Mucosa of rectum (tissue), 2 donors: Measurements from ENCODE around the gene CHMP5.

Experiments
- H3K27ac ChIP-seq, 2 donors: one replicate each; pipeline ENCODE4 v1.7.0; 2013; ENCODE audit warnings: inconsistent platforms in 2 of 2, low read depth in 2 of 2, low read length in 2 of 2
- H3K27me3 ChIP-seq, 2 donors: one replicate each; pipeline ENCODE4 v1.7.0; 2013; ENCODE audit warnings: low read length in 2 of 2; ENCODE audit not compliant: control insufficient read depth in 2 of 2, insufficient read depth in 2 of 2
- H3K36me3 ChIP-seq, 2 donors: one replicate each; pipeline ENCODE4 v1.7.0; 2013; ENCODE audit warnings: low read length in 2 of 2; ENCODE audit not compliant: control insufficient read depth in 2 of 2, insufficient read depth in 2 of 2
- H3K4me1 ChIP-seq, 2 donors: one replicate each; pipeline ENCODE4 v1.7.0; 2013; ENCODE audit warnings: low read length in 2 of 2, mild to moderate bottlenecking in 1 of 2; ENCODE audit not compliant: control insufficient read depth in 2 of 2, insufficient read depth in 2 of 2
- H3K4me3 ChIP-seq, 2 donors: one replicate each; pipeline ENCODE4 v1.7.0; 2013; ENCODE audit warnings: low read length in 2 of 2
- H3K9ac ChIP-seq, 2 donors: one replicate each; pipeline ENCODE4 v1.7.0; 2013; ENCODE audit warnings: low read length in 2 of 2, low read depth in 1 of 2, mild to moderate bottlenecking in 1 of 2
- H3K9me3 ChIP-seq, 2 donors: one replicate each; pipeline ENCODE4 v1.7.0; 2013; ENCODE audit warnings: low read length in 2 of 2; ENCODE audit not compliant: control insufficient read depth in 2 of 2
- donor health status: healthy.
- donor health status: Normal muscosa, but diverticular disease.

The CHMP5 gene

DNA sequence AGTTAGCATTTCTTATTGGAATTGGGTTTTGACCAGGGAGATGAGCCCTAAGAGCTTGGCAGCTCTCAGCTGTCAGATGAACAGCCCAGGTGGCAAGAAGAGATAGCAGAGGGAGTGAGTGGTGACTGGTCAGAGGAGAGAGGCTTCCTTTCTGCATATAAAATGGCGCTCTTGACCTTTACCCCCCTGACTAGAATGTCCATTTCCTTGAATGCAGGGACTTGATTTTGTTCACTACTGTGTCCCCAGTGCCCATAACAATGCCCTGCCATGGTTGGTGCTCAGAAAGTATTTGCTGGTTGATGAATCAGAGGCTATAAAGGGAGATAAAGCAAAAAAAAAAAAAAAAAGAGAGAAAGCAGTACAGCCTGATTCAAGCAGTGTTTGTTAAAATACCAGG lies 7.2 kb downstream of the CHMP5 start:
- Histone ChIP-seq H3K27ac (peak overlapping the region; percentile 65 to 77), H3K9me3 (no peaks in the 10 kb centered on the region), H3K4me1 (peaks cover 9 to 13% of the 10 kb centered on the region in 2 donors), H3K9ac (peak overlapping the region in 1 of 2 donors; percentile 29), H3K27me3 (no peaks in the 10 kb centered on the region), H3K4me3 (peak overlapping the region in 1 of 2 donors; percentile 35), H3K36me3 (peaks cover 52 to 74% of the 10 kb centered on the region in 2 donors)

DNA sequence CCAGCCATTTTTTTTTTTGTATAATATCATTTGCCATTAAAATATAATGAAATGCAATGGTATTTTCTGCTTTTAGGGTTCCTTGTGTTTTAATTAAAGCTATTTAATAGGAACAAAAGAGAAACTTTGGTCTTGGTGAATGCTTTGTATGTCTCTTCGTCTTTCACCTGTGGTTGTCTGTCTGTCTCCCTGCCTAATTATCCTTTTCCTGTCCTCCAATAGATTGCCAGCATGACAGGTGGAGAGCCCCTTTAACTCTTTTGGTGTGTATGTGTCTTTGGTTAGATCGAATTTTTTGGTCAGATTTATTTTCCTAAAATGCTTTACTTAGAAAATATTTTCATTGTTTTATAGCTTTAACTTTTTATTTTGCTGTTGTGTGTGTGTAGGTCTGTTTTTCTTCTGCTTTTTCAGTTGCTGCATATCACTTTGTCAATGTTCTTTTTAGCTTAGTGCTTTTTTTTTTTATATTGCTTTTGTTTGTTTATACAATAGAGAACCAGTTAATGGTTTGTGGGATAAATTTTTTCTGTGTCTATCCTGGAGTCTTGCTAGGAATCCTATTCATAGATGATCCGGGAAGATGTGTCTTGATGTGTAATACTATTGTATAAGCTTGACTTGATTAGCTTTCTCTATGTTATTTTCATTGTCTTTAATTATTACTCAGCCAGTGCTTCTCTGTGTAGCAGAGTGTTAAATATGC lies 8.6 kb downstream of the CHMP5 start:
- H3K27ac ChIP-seq, result no peak overlapping the region
- H3K4me3 ChIP-seq, result no peak overlapping the region
- H3K27me3 ChIP-seq, result no peaks in the 10 kb centered on the region
- H3K36me3 ChIP-seq, result peaks cover 51 to 77% of the 10 kb centered on the region in 2 donors
- H3K9me3 ChIP-seq, result no peaks in the 10 kb centered on the region
- H3K4me1 ChIP-seq, result peaks cover 9 to 13% of the 10 kb centered on the region in 2 donors
- no peak overlapping the region for H3K9ac ChIP-seq

DNA sequence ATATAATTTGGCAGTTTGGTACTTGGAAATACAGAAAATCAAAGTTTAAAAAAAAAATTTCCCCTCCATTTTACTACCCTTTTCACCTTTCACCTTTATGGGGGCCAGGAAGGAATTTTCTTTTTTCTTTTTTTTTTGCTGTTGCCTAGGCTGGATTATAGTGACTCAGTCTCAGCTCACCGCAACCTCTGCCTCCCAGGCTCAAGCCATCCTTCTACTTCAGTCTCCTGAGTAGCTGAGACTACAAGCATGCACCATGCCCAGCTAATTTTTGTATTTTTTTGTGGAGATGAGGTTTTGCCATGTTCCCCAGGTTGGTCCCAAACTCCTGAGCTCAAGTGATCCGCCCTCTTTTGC lies 9.1 kb downstream of the CHMP5 start:
- Histone ChIP-seq H3K4me1 (peaks cover 9 to 13% of the 10 kb centered on the region in 2 donors), H3K27me3 (no peaks in the 10 kb centered on the region), H3K4me3 (no peak overlapping the region), H3K9ac (no peak overlapping the region), H3K27ac (no peak overlapping the region), H3K36me3 (peaks cover 50 to 77% of the 10 kb centered on the region in 2 donors), H3K9me3 (no peaks in the 10 kb centered on the region)

DNA sequence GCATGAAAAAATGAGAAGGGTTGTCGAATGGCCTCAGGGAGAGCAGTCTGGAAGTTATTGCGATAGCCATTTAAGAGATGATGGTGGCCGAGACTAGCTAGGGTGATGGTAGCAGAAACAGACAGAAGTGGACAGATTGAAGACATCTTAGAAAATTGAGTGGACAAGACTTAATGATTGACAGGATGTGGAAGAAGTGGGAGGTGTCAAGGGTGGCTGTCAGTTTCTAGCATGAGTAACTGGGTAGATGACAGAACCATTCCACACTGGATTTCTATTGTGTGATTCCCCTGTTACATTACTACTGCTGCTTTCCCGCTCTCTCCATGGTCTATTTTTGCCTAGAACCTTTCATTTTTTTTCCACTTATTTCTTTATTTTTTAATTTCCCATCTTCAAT lies 12.6 kb downstream of the CHMP5 start:
- Histone ChIP-seq H3K36me3 (peaks cover 57 to 79% of the 10 kb centered on the region in 2 donors), H3K4me1 (peaks cover 0 to 3% of the 10 kb centered on the region in 2 donors), H3K27me3 (no peaks in the 10 kb centered on the region), H3K9me3 (no peaks in the 10 kb centered on the region), H3K27ac (no peak overlapping the region), H3K4me3 (no peak overlapping the region), H3K9ac (no peak overlapping the region)

DNA sequence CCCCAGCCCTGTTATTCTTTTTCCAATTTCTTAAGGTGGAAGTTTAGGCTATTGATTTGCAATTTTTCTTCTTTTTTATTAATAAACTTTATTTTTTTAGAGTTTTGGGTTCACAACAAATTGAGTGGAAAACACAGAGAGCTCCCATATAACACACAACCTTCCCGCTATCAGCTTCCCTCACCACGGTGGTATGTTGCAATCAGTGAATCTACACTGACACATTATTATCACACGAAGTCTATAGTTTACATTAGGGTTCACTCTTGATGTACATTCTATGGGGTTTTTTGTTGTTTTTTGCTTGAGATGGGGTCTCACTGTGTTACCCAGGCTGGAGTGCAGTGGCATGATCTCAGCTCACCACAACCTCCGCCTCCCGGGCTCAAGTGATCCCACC lies 20.7 kb downstream of the CHMP5 start:
- H3K4me1 ChIP-seq, result peaks cover 4 to 15% of the 10 kb centered on the region in 2 donors
- H3K27me3 ChIP-seq, result no peaks in the 10 kb centered on the region
- no peak overlapping the region for H3K27ac ChIP-seq
- no peaks in the 10 kb centered on the region for H3K9me3 ChIP-seq
- H3K4me3 ChIP-seq, result no peak overlapping the region
- H3K36me3 ChIP-seq, result peaks cover 17 to 20% of the 10 kb centered on the region in 2 donors
- no peak overlapping the region for H3K9ac ChIP-seq

DNA sequence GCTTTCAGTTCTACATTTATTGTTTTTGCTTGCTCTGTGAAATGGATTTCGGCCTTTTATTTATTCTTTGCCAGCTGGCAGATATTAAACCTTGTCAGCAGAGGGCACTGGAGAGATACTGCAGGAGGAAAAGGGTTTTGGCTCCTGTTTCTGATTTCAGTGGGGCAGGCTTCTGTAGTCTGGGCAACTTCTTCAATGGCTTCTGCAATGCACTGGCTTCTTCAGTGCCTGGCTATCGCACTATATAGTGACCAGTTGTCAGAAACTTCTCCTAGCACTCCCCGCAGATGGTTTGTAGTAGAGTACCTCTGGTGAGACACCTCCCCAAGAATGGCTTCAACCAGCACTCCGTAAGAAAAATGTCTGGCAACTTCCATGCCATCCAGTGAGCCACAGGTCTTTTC lies 22.2 kb downstream of the CHMP5 start:
- Histone ChIP-seq H3K4me1 (peaks cover 12 to 30% of the 10 kb centered on the region in 2 donors), H3K9me3 (no peaks in the 10 kb centered on the region), H3K9ac (peak overlapping the region in 1 of 2 donors; percentile 27), H3K27me3 (no peaks in the 10 kb centered on the region), H3K27ac (peak overlapping the region; percentile 44 to 61), H3K4me3 (no peak overlapping the region), H3K36me3 (peaks cover 7 to 10% of the 10 kb centered on the region in 2 donors)

DNA sequence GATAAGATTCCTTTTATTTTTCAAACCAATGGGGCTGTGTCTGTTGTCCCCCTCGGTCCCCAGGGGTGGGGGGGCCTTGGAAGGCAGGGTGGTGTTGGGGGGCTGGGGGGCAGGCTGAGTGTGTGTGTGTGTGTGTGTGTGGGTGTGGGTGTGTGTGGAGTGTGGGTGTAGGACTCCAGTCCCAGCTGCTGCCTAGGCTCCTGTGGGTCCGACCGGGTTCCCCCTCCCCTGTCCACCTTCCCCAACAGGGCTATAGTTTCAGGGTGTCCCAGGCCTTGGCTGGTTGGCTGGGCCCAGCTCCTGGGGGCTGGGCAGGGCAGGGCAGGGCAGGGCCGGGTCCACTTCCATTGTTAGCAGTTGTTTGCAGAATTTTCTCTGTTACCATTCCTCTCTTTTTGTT lies 23.4 kb downstream of the CHMP5 start:
- no peaks in the 10 kb centered on the region for H3K27me3 ChIP-seq
- no peak overlapping the region for H3K9ac ChIP-seq
- no peak overlapping the region for H3K27ac ChIP-seq
- H3K9me3 ChIP-seq, result no peaks in the 10 kb centered on the region
- no peak overlapping the region for H3K4me3 ChIP-seq
- peaks cover 3 to 8% of the 10 kb centered on the region in 2 donors for H3K36me3 ChIP-seq
- H3K4me1 ChIP-seq, result peaks cover 22 to 41% of the 10 kb centered on the region in 2 donors

DNA sequence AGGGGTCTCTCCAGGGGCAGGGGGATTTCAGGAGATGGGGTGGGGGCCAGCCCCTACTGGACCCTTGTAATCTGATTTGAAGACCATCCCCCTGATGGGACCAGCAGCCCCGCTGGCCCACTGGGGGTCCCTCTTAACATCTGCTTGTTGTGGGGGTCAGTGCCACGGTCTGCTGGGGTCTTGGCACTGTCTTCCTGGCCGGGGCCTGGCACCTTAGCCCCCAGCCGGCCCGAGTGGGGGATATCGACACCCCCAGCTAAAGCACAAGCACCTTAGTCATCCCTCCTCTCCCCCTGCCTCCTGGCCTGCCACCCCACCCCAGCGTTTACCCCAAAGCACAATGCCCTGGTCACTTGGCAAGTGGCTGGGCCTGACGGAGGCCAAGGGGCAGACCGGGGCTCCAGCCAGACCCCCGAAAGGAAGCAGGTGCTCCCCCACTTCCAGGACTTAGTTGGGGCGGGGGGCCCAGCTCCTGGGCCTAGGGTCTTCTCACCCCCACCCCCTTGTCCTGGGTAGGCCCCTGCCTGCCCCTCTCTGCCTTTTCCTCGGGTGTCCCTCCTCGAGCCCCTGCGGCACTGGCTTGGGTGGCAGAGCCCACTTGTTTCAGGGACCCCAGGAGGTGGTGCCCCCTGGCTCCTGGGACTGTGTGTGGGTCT lies 24.1 kb downstream of the CHMP5 start:
- no peaks in the 10 kb centered on the region for H3K9me3 ChIP-seq
- H3K9ac ChIP-seq, result peak overlapping the region in 1 of 2 donors; percentile 98
- H3K27me3 ChIP-seq, result no peaks in the 10 kb centered on the region
- H3K4me1 ChIP-seq, result peaks cover 22 to 44% of the 10 kb centered on the region in 2 donors
- no peak overlapping the region for H3K4me3 ChIP-seq
- peak overlapping the region; percentile 23 to 100 for H3K27ac ChIP-seq
- peaks cover under 1 to 10% of the 10 kb centered on the region in 2 donors for H3K36me3 ChIP-seq

DNA sequence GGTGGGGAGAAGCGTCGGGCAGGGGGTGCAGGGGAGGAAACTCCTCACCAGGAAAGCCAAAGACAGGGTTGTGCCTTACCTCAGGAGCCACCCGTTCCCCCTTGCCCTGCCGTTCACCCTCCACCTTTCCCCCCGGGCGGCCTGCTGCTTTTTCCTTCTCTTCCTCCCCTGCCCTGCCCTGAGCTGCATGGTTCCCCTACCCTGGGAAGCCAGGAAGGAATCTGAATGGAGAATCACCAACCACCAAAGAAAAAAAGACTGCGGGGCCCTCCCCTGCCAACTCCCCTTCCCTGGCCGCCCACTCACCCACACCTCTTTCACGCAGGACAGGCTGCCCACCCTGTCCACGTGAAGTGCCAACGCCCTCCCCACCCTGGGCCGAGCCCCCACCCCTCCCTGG lies 24.6 kb downstream of the CHMP5 start:
- no peaks in the 10 kb centered on the region for H3K27me3 ChIP-seq
- peak overlapping the region; percentile 100 for H3K27ac ChIP-seq
- peaks cover 23 to 44% of the 10 kb centered on the region in 2 donors for H3K4me1 ChIP-seq
- H3K36me3 ChIP-seq, result peaks cover 4 to 13% of the 10 kb centered on the region in 2 donors
- H3K9me3 ChIP-seq, result no peaks in the 10 kb centered on the region
- H3K9ac ChIP-seq, result peak overlapping the region; percentile 72 to 98
- H3K4me3 ChIP-seq, result peak overlapping the region; percentile 93 to 99

DNA sequence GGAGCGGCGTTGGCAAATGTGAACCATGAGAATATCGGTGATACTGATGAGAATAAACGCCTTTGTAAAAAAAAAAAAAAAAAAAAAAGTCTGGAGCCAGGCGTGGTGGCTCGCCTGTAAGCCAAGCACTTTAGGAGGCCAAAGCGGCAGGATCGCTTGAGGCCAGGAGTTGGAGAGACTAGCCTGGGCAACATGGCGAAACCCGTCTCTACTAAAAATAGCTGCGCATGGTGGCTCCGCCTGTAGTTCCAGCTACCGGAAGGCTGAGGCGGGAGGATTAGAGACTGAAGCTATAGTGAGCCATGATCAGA lies 25.0 kb downstream of the CHMP5 start:
- H3K27ac ChIP-seq, result peak overlapping the region; percentile 100
- no peaks in the 10 kb centered on the region for H3K9me3 ChIP-seq
- no peaks in the 10 kb centered on the region for H3K27me3 ChIP-seq
- peaks cover 26 to 44% of the 10 kb centered on the region in 2 donors for H3K4me1 ChIP-seq
- peak overlapping the region; percentile 93 to 99 for H3K4me3 ChIP-seq
- peaks cover 8 to 16% of the 10 kb centered on the region in 2 donors for H3K36me3 ChIP-seq
- peak overlapping the region; percentile 98 to 100 for H3K9ac ChIP-seq
